Liver (tissue), 9 donors: ENCODE results near the gene SLC12A8. TPM values are rescaled to one million over a fixed set of nuclear protein-coding genes. Genes with fewer than 3 reads are reported as not detected.

Source experiments
- DNase-seq: peaks from one replicate; pipeline ENCODE4 v3.0.0-alpha.2; 2017; ENCODE audit warnings: low spot score
- H3K27ac ChIP-seq, 2 donors: one replicate each; pipeline ENCODE4 v1.7.0; 2013; ENCODE audit warnings: inconsistent platforms in 2 of 2, low read length in 2 of 2, control low read depth in 1 of 2, low read depth in 1 of 2, mild to moderate bottlenecking in 1 of 2
- H3K27me3 ChIP-seq, 4 donors: one replicate each; pipeline versions ENCODE4 v1.6.1 to v1.7.0; 2013; ENCODE audit warnings: low read length in 3 of 4, inconsistent platforms in 1 of 4, mild to moderate bottlenecking in 1 of 4, moderate library complexity in 1 of 4; ENCODE audit not compliant: control insufficient read depth in 4 of 4, insufficient read depth in 4 of 4
- H3K36me3 ChIP-seq, 4 donors: one replicate each; pipeline versions ENCODE4 v1.6.1 to v1.7.0; 2013; ENCODE audit warnings: low read length in 3 of 4, mild to moderate bottlenecking in 3 of 4, low read depth in 1 of 4, moderate library complexity in 1 of 4; ENCODE audit not compliant: control insufficient read depth in 4 of 4, insufficient read depth in 3 of 4
- H3K4me1 ChIP-seq, 4 donors: one replicate each; pipeline versions ENCODE4 v1.6.1 to v1.7.0; 2013; ENCODE audit warnings: low read length in 3 of 4, mild to moderate bottlenecking in 3 of 4, moderate library complexity in 1 of 4; ENCODE audit not compliant: control insufficient read depth in 4 of 4, insufficient read depth in 4 of 4
- H3K4me3 ChIP-seq, 3 donors: one replicate each; pipeline versions ENCODE4 v1.6.1 to v1.7.0; 2013; ENCODE audit warnings: low read length in 3 of 3, control low read depth in 1 of 3, low read depth in 1 of 3, mild to moderate bottlenecking in 1 of 3
- H3K9ac ChIP-seq, 2 donors: one replicate each; pipeline ENCODE4 v1.7.0; 2013; ENCODE audit warnings: low read length in 2 of 2, mild to moderate bottlenecking in 2 of 2, moderate library complexity in 2 of 2, control low read depth in 1 of 2, low read depth in 1 of 2
- H3K9me3 ChIP-seq, 4 donors: one replicate each; pipeline versions ENCODE4 v1.6.1 to v1.7.0; 2013; ENCODE audit warnings: low read length in 3 of 4; ENCODE audit not compliant: control insufficient read depth in 4 of 4
- CTCF ChIP-seq: fragments of 150-350 bp; IDR thresholded peaks from 2 replicates; pipeline ENCODE4 v1.5.1; 2017; ENCODE audit warnings: improper control_type of control experiment, low read depth, low read length; ENCODE audit not compliant: missing input control
- FOXA1 ChIP-seq: IDR thresholded peaks from 2 replicates; pipeline ENCODE4 v1.6.1; 2016; ENCODE audit warnings: antibody characterized with exemption
- GABPA ChIP-seq, 2 donors: IDR thresholded peaks in 1 of 2; conservative IDR thresholded peaks in 1 of 2; 2 replicates each; pipeline ENCODE4 v1.6.1; 2016; ENCODE audit warnings: antibody characterized with exemption in 2 of 2, mild to moderate bottlenecking in 1 of 2, moderate library complexity in 1 of 2
- JUND ChIP-seq, 2 donors: IDR thresholded peaks; 2 replicates each; pipeline ENCODE4 v1.6.1; 2016; ENCODE audit warnings: antibody characterized with exemption in 2 of 2
- RAD21 ChIP-seq, 2 donors: IDR thresholded peaks; 2 replicates each; pipeline ENCODE4 v1.6.1; 2016; ENCODE audit warnings: antibody characterized with exemption in 2 of 2, mild to moderate bottlenecking in 2 of 2
- REST ChIP-seq: IDR thresholded peaks from 2 replicates; pipeline ENCODE4 v1.6.1; 2016; ENCODE audit warnings: antibody characterized with exemption, mild to moderate bottlenecking
- RXRA ChIP-seq, 2 donors: IDR thresholded peaks; 2 replicates each; pipeline ENCODE4 v1.6.1; 2017 to 2018; ENCODE audit warnings: antibody characterized with exemption in 2 of 2, mild to moderate bottlenecking in 1 of 2
- TAF1 ChIP-seq: conservative IDR thresholded peaks from 2 replicates; pipeline ENCODE4 v1.6.1; 2016; ENCODE audit warnings: antibody characterized with exemption, mild to moderate bottlenecking
- YY1 ChIP-seq: IDR thresholded peaks from 2 replicates; pipeline ENCODE4 v1.6.1; 2016; ENCODE audit warnings: antibody characterized with exemption, mild to moderate bottlenecking
- WGBS: extraction: QIAGEN DNeasy Blood & Tissue Kit; methylation state at CpG from one replicate; pipeline ENCODE4 v1.1.7; 2013; 5-methylcytosine and 5-hydroxymethylcytosine counted together
- polyA plus RNA-seq, 2 donors: library from polyadenylated mRNA; stranded (reverse) in 1 of 2; unstranded in 1 of 2; fragments of 200-250 nt in 1 of 2; fragments of >200 nt in 1 of 2; fragmentation: Nextera tagmentation in 1 of 2; extraction: Ambion mirVana in 1 of 2; gene quantifications; one replicate each; pipeline versions ENCODE4 v1.2.1 to v1.2.3, GENCODE V29; 2013 to 2015
- total RNA-seq, 2 donors: library from RNA; depleted of rRNA; stranded (reverse); fragments of >200 nt; gene quantifications; one replicate each; pipeline ENCODE4 v1.2.3, GENCODE V29; 2014
- TF ChIP-seq, protein P1 (sequence below): IDR thresholded peaks from 2 replicates; pipeline ENCODE4 v1.6.1; 2016; ENCODE audit warnings: antibody characterized with exemption
- donor health status: healthy.
- donor health status: healthy.
- donor health status: healthy.
- donor health status: healthy.
- donor health status: healthy.

Gene SLC12A8
- total and polyA plus RNA-seq, 4 donors, result 2.7 to 20.3 (median 5.5) TPM

GRCh38 chr3:125110016-125110875, 102.3 kb downstream of the SLC12A8 start:
- no peaks in the 10 kb centered on the region for H3K27me3 ChIP-seq
- WGBS, result 94% methylated on average over 10 of the region's 10 CpGs
- no peak overlapping the region for H3K9ac ChIP-seq
- H3K9me3 ChIP-seq, result no peaks in the 10 kb centered on the region
- no peak for DNase-seq
- no peak overlapping the region for H3K4me3 ChIP-seq
- no peak for TF ChIP-seq RXRA (IDR thresholded peaks at IDR 0.05)
- no peak for TF ChIP-seq REST
- no peak for TF ChIP-seq CTCF
- no peaks in the 10 kb centered on the region for H3K4me1 ChIP-seq
- H3K27ac ChIP-seq, result no peak overlapping the region
- H3K36me3 ChIP-seq, result no peaks in the 10 kb centered on the region

- no peak for TF ChIP-seq YY1
- TF ChIP-seq TAF1, result no peak
- TF ChIP-seq REST, result no peak
- no peak for TF ChIP-seq JUND (IDR thresholded peaks at IDR 0.05)
- TF ChIP-seq GABPA (IDR thresholded peaks at IDR 0.05 in 1 of 2, conservative IDR thresholded peaks at IDR 0.05 in 1 of 2), result no peak
- TF ChIP-seq, protein P1, sequence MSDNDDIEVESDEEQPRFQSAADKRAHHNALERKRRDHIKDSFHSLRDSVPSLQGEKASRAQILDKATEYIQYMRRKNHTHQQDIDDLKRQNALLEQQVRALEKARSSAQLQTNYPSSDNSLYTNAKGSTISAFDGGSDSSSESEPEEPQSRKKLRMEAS, result no peak
- TF ChIP-seq RXRA (IDR thresholded peaks at IDR 0.05), result no peak
- TF ChIP-seq FOXA1, result no peak
- no peak for TF ChIP-seq RAD21 (IDR thresholded peaks at IDR 0.05)
- no peak for TF ChIP-seq CTCF
- no peak for DNase-seq
- Histone ChIP-seq H3K4me3 (no peak overlapping the region), H3K9ac (no peak overlapping the region), H3K4me1 (no peaks in the 10 kb centered on the region), H3K27me3 (no peaks in the 10 kb centered on the region), H3K36me3 (no peaks in the 10 kb centered on the region), H3K9me3 (no peaks in the 10 kb centered on the region), H3K27ac (no peak overlapping the region)
- WGBS, result 97% methylated on average over 4 of the region's 4 CpGs
These were observed 103.0 kb downstream of the SLC12A8 start for GRCh38 chr3:125109536-125109925.
